ENCODE results near the gene DYNC1H1.

DYNC1H1 gene

GRCh38 chr14:101997429-101998336 lies 33.3 kb downstream of the DYNC1H1 start:
- no peak for DNase-seq (ENCODE audit: low read depth, low spot score)

- DNase-seq (ENCODE audit: low read depth, low spot score): no peak
Observed at GRCh38 chr14:102000902-102001301, 36.5 kb downstream of the DYNC1H1 start.

GRCh38 chr14:102005336-102005735 lies 41.0 kb downstream of the DYNC1H1 start:
- no peak for DNase-seq (ENCODE audit: low read depth, low spot score)

- DNase-seq (ENCODE audit: low read depth, low spot score): no peak
Observed at GRCh38 chr14:102007916-102008418, 43.6 kb downstream of the DYNC1H1 start.

GRCh38 chr14:102008891-102009290 lies 44.5 kb downstream of the DYNC1H1 start:
- DNase-seq (ENCODE audit: low read depth, low spot score): no peak

- no peak for DNase-seq (ENCODE audit: low read depth, low spot score)
Observed at GRCh38 chr14:102011631-102012030, 47.3 kb downstream of the DYNC1H1 start.

- DNase-seq (ENCODE audit: low read depth, low spot score): no peak
Observed at GRCh38 chr14:102012336-102012735, 48.0 kb downstream of the DYNC1H1 start.

GRCh38 chr14:102013669-102014200 lies 49.4 kb downstream of the DYNC1H1 start:
- no peak for DNase-seq (ENCODE audit: low read depth, low spot score)

- DNase-seq (ENCODE audit: low read depth, low spot score): no peak
Observed at GRCh38 chr14:102015045-102015685, 50.8 kb downstream of the DYNC1H1 start.

- no peak for DNase-seq (ENCODE audit: low read depth, low spot score)
Observed at GRCh38 chr14:102015771-102016170, 51.4 kb downstream of the DYNC1H1 start.

GRCh38 chr14:102016420-102017090 lies 52.2 kb downstream of the DYNC1H1 start:
- no peak for DNase-seq (ENCODE audit: low read depth, low spot score)

GRCh38 chr14:102018251-102018650 lies 53.9 kb downstream of the DYNC1H1 start:
- DNase-seq (ENCODE audit: low read depth, low spot score): no peak

- no peak for DNase-seq (ENCODE audit: low read depth, low spot score)
Observed at GRCh38 chr14:102019006-102019540, 54.7 kb downstream of the DYNC1H1 start.

- DNase-seq (ENCODE audit: low read depth, low spot score): peak; percentile 13
Observed at GRCh38 chr14:102020058-102020971, 55.9 kb downstream of the DYNC1H1 start.

- DNase-seq (ENCODE audit: low read depth, low spot score): no peak
Observed at GRCh38 chr14:102026934-102027333, 62.6 kb downstream of the DYNC1H1 start.

GRCh38 chr14:102027951-102028350 lies 63.6 kb downstream of the DYNC1H1 start:
- DNase-seq (ENCODE audit: low read depth, low spot score): no peak

GRCh38 chr14:102028733-102029132 lies 64.4 kb downstream of the DYNC1H1 start:
- no peak for DNase-seq (ENCODE audit: low read depth, low spot score)

GRCh38 chr14:102029956-102030355 lies 65.6 kb downstream of the DYNC1H1 start:
- no peak for DNase-seq (ENCODE audit: low read depth, low spot score)

- DNase-seq (ENCODE audit: low read depth, low spot score): no peak
Observed at GRCh38 chr14:102033241-102033640, 68.9 kb downstream of the DYNC1H1 start.

- no peak for DNase-seq (ENCODE audit: low read depth, low spot score)
Observed at GRCh38 chr14:102034301-102034700, 69.9 kb downstream of the DYNC1H1 start.

GRCh38 chr14:102035914-102036313 lies 71.5 kb downstream of the DYNC1H1 start:
- no peak for DNase-seq (ENCODE audit: low read depth, low spot score)

Data from activated naive CD8-positive, alpha-beta T cell treated with anti-CD3 and anti-CD28 coated beads, Interleukin-2, amount 50 U/mL, for 16 hours (primary cell).